H1 (cell line): Measurements from ENCODE around the gene NAA38. TPM values are rescaled to one million over a fixed set of nuclear protein-coding genes. Genes with fewer than 3 reads are reported as not detected.

Source experiments
- CTCF ChIA-PET: fragments of 300-600 bp; sonication (Branson Sonifier 250); formaldehyde crosslinking; loops from one replicate; lab custom pipeline; 2021; ENCODE audit not compliant: partially characterized antibody; lab: Charles Lee
- POLR2A ChIA-PET: fragments of 300-600 bp; sonication (Branson Sonifier 250); formaldehyde crosslinking; loops from one replicate; lab custom pipeline; 2021; ENCODE audit warnings: inconsistent platforms; ENCODE audit not compliant: partially characterized antibody; lab: Charles Lee
- DNase-seq, 2 experiments: peaks; one replicate each; pipeline versions ENCODE4 v3.0.0 to v3.0.0-alpha.2; 2010 to 2022; ENCODE audit warnings: low spot score in 2 of 2, low read depth in 1 of 2, mixed read lengths in 1 of 2
- FAIRE-seq: peaks from 2 replicates; lab custom pipeline; 2011; peaks lifted over from hg19 to GRCh38; lab: Jason Lieb, UNC
- H2AFZ ChIP-seq: 2 replicates; pipeline ENCODE4 v1.8.1; 2012; ENCODE audit warnings: low read length, inconsistent platforms
- H2AK5ac ChIP-seq: 2 replicates; pipeline ENCODE4 v1.6.1; 2013; ENCODE audit warnings: low read depth, low read length
- H2BK120ac ChIP-seq: replicated peaks from 2 replicates; pipeline ENCODE3; 2013; ENCODE audit warnings: low read depth, low read length, inconsistent platforms
- H2BK12ac ChIP-seq: 2 replicates; pipeline ENCODE4 v1.6.1; 2013; ENCODE audit warnings: low read depth, low read length
- H2BK15ac ChIP-seq: 2 replicates; pipeline ENCODE4 v1.6.1; 2013; ENCODE audit warnings: low read length
- H2BK20ac ChIP-seq: 2 replicates; pipeline ENCODE4 v1.6.1; 2013; ENCODE audit warnings: low read length
- H2BK5ac ChIP-seq: 2 replicates; pipeline ENCODE4 v1.6.1; 2013; ENCODE audit warnings: low read depth, low read length
- H3K14ac ChIP-seq: 2 replicates; pipeline ENCODE4 v1.6.1; 2013; ENCODE audit warnings: inconsistent platforms; ENCODE audit not compliant: insufficient read length
- H3K18ac ChIP-seq: 2 replicates; pipeline ENCODE4 v1.6.1; 2013; ENCODE audit warnings: low read length; ENCODE audit errors: extremely low read depth
- H3K23ac ChIP-seq: 2 replicates; pipeline ENCODE4 v1.6.1; 2013; ENCODE audit warnings: inconsistent platforms; ENCODE audit not compliant: insufficient read length
- H3K23me2 ChIP-seq: 2 replicates; pipeline ENCODE4 v1.6.1; 2013; ENCODE audit warnings: low read depth, low read length
- H3K27ac ChIP-seq: 2 replicates; pipeline ENCODE4 v1.6.1; 2011; ENCODE audit warnings: low read depth, low read length, inconsistent platforms
- H3K27me3 ChIP-seq, 4 experiments: replicated peaks in 1 of 4; 1 replicate in 1 of 4; 2 replicates in 3 of 4; pipeline versions ENCODE4 v1.6.1 to v1.8.1; 2011 to 2013; ENCODE audit warnings: low read length in 3 of 4, mild to moderate bottlenecking in 3 of 4, inconsistent platforms in 2 of 4, mixed read lengths in 2 of 4, moderate library complexity in 1 of 4; ENCODE audit not compliant: control insufficient read depth in 3 of 4, insufficient read depth in 3 of 4; ENCODE audit errors: extremely low read depth in 1 of 4
- H3K36me3 ChIP-seq, 4 experiments: 2 replicates each; pipeline versions ENCODE4 v1.6.1 to v1.8.1; 2011 to 2013; ENCODE audit warnings: mild to moderate bottlenecking in 4 of 4, low read length in 3 of 4, moderate library complexity in 2 of 4, control low read depth in 1 of 4, inconsistent platforms in 1 of 4; ENCODE audit not compliant: insufficient read depth in 4 of 4, control insufficient read depth in 2 of 4
- H3K4ac ChIP-seq: replicated peaks from 2 replicates; pipeline ENCODE3; 2013; ENCODE audit warnings: low read length, low read depth, mixed read lengths, inconsistent platforms; ENCODE audit not compliant: insufficient read length
- H3K4me1 ChIP-seq, 4 experiments: replicated peaks in 1 of 4; 1 replicate in 1 of 4; 2 replicates in 3 of 4; pipeline versions ENCODE4 v1.6.1 to v1.8.1; 2011 to 2013; ENCODE audit warnings: low read length in 3 of 4, inconsistent platforms in 2 of 4, mixed read lengths in 1 of 4; ENCODE audit not compliant: insufficient read depth in 4 of 4, control insufficient read depth in 3 of 4
- H3K4me2 ChIP-seq, 2 experiments: 2 replicates each; pipeline versions ENCODE4 v1.6.1 to v1.8.1; 2011 to 2013; ENCODE audit warnings: low read depth in 2 of 2, low read length in 2 of 2, control low read depth in 1 of 2, inconsistent platforms in 1 of 2, mild to moderate bottlenecking in 1 of 2; ENCODE audit not compliant: insufficient read depth in 1 of 2
- H3K4me3 ChIP-seq, 4 experiments: fragments of 200-600, 300-600 bp in 1 of 4; sonication (generic), shearing (Covaris generic), sonication (Bioruptor Twin) in 1 of 4; 2 replicates each; pipeline versions ENCODE4 v1.5.1 to v1.8.1; 2011 to 2016; ENCODE audit warnings: low read length in 4 of 4, low read depth in 3 of 4, control low read depth in 2 of 4, inconsistent platforms in 2 of 4, mild to moderate bottlenecking in 2 of 4, mixed read lengths in 1 of 4, moderate library complexity in 1 of 4; ENCODE audit not compliant: insufficient read depth in 2 of 4; ENCODE audit errors: extremely low read depth in 1 of 4
- H3K56ac ChIP-seq: replicated peaks from 2 replicates; pipeline ENCODE3; 2013; ENCODE audit warnings: low read depth, mild to moderate bottlenecking, mixed read lengths, low read length, inconsistent platforms; ENCODE audit not compliant: insufficient read length
- H3K79me1 ChIP-seq: 2 replicates; pipeline ENCODE4 v1.6.1; 2013; ENCODE audit warnings: low read depth, low read length, control low read depth
- H3K79me2 ChIP-seq, 2 experiments: 2 replicates each; pipeline versions ENCODE4 v1.6.1 to v1.8.1; 2012 to 2013; ENCODE audit warnings: low read length in 2 of 2, mild to moderate bottlenecking in 2 of 2, inconsistent platforms in 1 of 2; ENCODE audit not compliant: insufficient read depth in 2 of 2, control insufficient read depth in 1 of 2
- H3K9ac ChIP-seq, 4 experiments: replicated peaks in 1 of 4; 1 replicate in 1 of 4; 2 replicates in 3 of 4; pipeline versions ENCODE4 v1.6.1 to v1.8.1; 2011 to 2013; ENCODE audit warnings: low read depth in 3 of 4, low read length in 3 of 4, control low read depth in 2 of 4, mild to moderate bottlenecking in 2 of 4, moderate library complexity in 2 of 4, inconsistent platforms in 1 of 4; ENCODE audit errors: extremely low read depth in 1 of 4
- H3K9me3 ChIP-seq, 2 experiments: 2 replicates each; pipeline versions ENCODE4 v1.6.1 to v1.8.1; 2012 to 2013; ENCODE audit warnings: mild to moderate bottlenecking in 2 of 2, moderate library complexity in 2 of 2, control low read depth in 1 of 2, inconsistent platforms in 1 of 2, low read depth in 1 of 2, low read length in 1 of 2, mixed read lengths in 1 of 2; ENCODE audit not compliant: insufficient read depth in 2 of 2
- H4K20me1 ChIP-seq, 2 experiments: replicated peaks in 1 of 2; 2 replicates each; pipeline versions ENCODE3 to v1.8.1; 2011 to 2013; ENCODE audit warnings: inconsistent platforms in 2 of 2, low read length in 2 of 2, mild to moderate bottlenecking in 1 of 2; ENCODE audit not compliant: insufficient read depth in 2 of 2, control insufficient read depth in 1 of 2
- H4K5ac ChIP-seq: 2 replicates; pipeline ENCODE4 v1.6.1; 2013; ENCODE audit warnings: low read length, low read depth, mixed read lengths, inconsistent platforms; ENCODE audit not compliant: insufficient read length
- H4K8ac ChIP-seq: 2 replicates; pipeline ENCODE4 v1.8.0; 2013; ENCODE audit warnings: mild to moderate bottlenecking, moderate library complexity, low read length, inconsistent platforms; ENCODE audit not compliant: insufficient read depth; ENCODE audit errors: extremely low read depth
- H4K91ac ChIP-seq: replicated peaks from 2 replicates; pipeline ENCODE3; 2013; ENCODE audit warnings: low read length, mixed read lengths, inconsistent platforms; ENCODE audit not compliant: insufficient read length
- NRF1 ChIP-seq: IDR thresholded peaks from 2 replicates; pipeline ENCODE4 v1.6.1; 2011; ENCODE audit warnings: mild to moderate bottlenecking, low read depth, low read length, improper control_type of control experiment
- RAD21 ChIP-seq, 2 experiments: IDR thresholded peaks in 1 of 2; conservative IDR thresholded peaks in 1 of 2; 2 replicates each; pipeline ENCODE4 v1.6.1; 2011; ENCODE audit warnings: low read depth in 2 of 2, low read length in 2 of 2, improper control_type of control experiment in 1 of 2, inconsistent platforms in 1 of 2, mild to moderate bottlenecking in 1 of 2, moderate library complexity in 1 of 2
- RBBP5 ChIP-seq: IDR thresholded peaks from 2 replicates; pipeline ENCODE4 v1.7.1; 2012; ENCODE audit warnings: low read depth, mild to moderate bottlenecking, inconsistent platforms, low read length, moderate library complexity, borderline replicate concordance
- SP4 ChIP-seq: IDR thresholded peaks from 2 replicates; pipeline ENCODE4 v1.6.1; 2012; ENCODE audit warnings: low read length, inconsistent platforms
- WGBS, 2 experiments: shearing (Covaris generic) in 1 of 2; methylation state at CpG; one replicate each; pipeline versions ENCODE4 v1.1.6 to v1.1.7; 2013 to 2015; ENCODE audit warnings: low lambda C conversion rate in 2 of 2, mixed read lengths in 2 of 2, inconsistent platforms in 1 of 2, low coverage in 1 of 2, missing lambda C conversion rate in 1 of 2; ENCODE audit not compliant: insufficient replicate concordance in 2 of 2, insufficient coverage in 1 of 2, insufficient read length in 1 of 2; ENCODE audit errors: extremely low coverage in 1 of 2, missing lambda C conversion rate in 1 of 2; 5-methylcytosine and 5-hydroxymethylcytosine counted together
- polyA plus RNA-seq, 7 experiments: library from polyadenylated mRNA; depleted of rRNA in 3 of 7; stranded (reverse) in 5 of 7; unstranded in 2 of 7; fragments of >200 nt in 5 of 7; fragments of 200-250 nt in 2 of 7; gene quantifications; 1 replicate in 5 of 7; 2 replicates in 1 of 7; 4 replicates in 1 of 7; pipeline versions ENCODE4 v1.2.1 to v1.2.3, GENCODE V29; 2011 to 2013; ENCODE audit warnings: missing spikeins in 2 of 7, mixed read lengths in 2 of 7
- total RNA-seq: library from RNA; stranded (reverse); fragmentation: NEBNext Ultra II Directional; extraction: Animal tissue kit (Norgen Biotek cat#: 25700); gene quantifications from 2 replicates; pipeline ENCODE4 v1.2.1, GENCODE V29; 2021
- TF ChIP-seq, protein P1 (sequence below), 3 experiments: IDR thresholded peaks; 1 replicate in 2 of 3; 2 replicates in 1 of 3; pipeline versions ENCODE4 v1.5.1 to v1.6.1; 2011; ENCODE audit warnings: low read length in 3 of 3, mild to moderate bottlenecking in 3 of 3, inconsistent platforms in 2 of 3, low read depth in 1 of 3, moderate library complexity in 1 of 3; ENCODE audit not compliant: insufficient read depth in 1 of 3; ENCODE audit errors: control extremely low read depth in 1 of 3

The NAA38 gene
- total and polyA plus RNA-seq, 2 of the 8 experiments (the other 6 are each of a cell fraction or from before 2014, with no cell fraction given), result 30.2 to 109 TPM

DNA sequence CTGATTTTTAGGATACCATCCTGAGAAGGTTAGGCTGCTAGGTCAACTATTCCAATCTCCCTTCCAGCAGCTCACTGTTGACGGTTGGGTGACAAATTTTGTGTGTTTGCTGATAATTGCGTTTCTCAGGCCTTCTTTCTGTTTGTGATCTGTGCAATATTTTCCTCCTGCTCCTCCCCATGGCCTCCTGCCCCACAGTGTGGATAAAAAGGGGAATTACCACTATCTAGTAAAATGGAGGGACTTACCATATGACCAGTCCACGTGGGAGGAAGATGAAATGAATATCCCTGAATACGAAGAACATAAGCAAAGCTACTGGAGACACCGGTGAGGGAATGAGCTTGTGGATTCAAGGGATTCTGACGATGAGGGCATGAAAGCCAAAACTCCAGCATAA lies 40.4 kb upstream of the NAA38 start:
- Histone ChIP-seq H3K4me3 (no peak overlapping the region), H4K20me1 (no peaks in the 10 kb centered on the region), H2BK5ac (no peak overlapping the region), H2AFZ (no peak overlapping the region), H2AK5ac (no peak overlapping the region), H3K56ac (no peak overlapping the region), H3K4me2 (no peak overlapping the region), H3K27ac (no peak overlapping the region), H3K23ac (no peak overlapping the region), H3K23me2 (no peaks in the 10 kb centered on the region), H3K79me1 (no peaks in the 10 kb centered on the region), H2BK120ac (no peak overlapping the region), H3K79me2 (no peaks in the 10 kb centered on the region), H4K5ac (no peak overlapping the region), H3K4me1 (no peaks in the 10 kb centered on the region; a peak in 1 of 7 replicates), H3K9ac (no peak overlapping the region; a peak in 2 of 7 replicates), H2BK15ac (no peak overlapping the region), H4K91ac (no peak overlapping the region), H3K36me3 (peaks cover 0 to 5% (median 2%) of the 10 kb centered on the region in 4 experiments; a peak in 3 of 8 replicates), H3K9me3 (no peaks in the 10 kb centered on the region; a peak in 1 of 4 replicates), H2BK20ac (no peak overlapping the region), H3K14ac (no peak overlapping the region), H3K4ac (no peak overlapping the region), H3K27me3 (no peaks in the 10 kb centered on the region), H4K8ac (no peak overlapping the region), H3K18ac (no peak overlapping the region), H2BK12ac (no peak overlapping the region)
- POLR2A ChIA-PET, result no interaction called here
- DNase-seq (no peak), FAIRE-seq (no peak)
- TF ChIP-seq NRF1 (no peak), RBBP5 (no peak), RAD21 (IDR thresholded peaks at IDR 0.05 in 1 of 2, conservative IDR thresholded peaks at IDR 0.05 in 1 of 2; ENCODE audit: low read depth in 2 of 2, low read length in 2 of 2) (peak; percentile 37 to 53), SP4 (no peak)
- TF ChIP-seq, protein P1, sequence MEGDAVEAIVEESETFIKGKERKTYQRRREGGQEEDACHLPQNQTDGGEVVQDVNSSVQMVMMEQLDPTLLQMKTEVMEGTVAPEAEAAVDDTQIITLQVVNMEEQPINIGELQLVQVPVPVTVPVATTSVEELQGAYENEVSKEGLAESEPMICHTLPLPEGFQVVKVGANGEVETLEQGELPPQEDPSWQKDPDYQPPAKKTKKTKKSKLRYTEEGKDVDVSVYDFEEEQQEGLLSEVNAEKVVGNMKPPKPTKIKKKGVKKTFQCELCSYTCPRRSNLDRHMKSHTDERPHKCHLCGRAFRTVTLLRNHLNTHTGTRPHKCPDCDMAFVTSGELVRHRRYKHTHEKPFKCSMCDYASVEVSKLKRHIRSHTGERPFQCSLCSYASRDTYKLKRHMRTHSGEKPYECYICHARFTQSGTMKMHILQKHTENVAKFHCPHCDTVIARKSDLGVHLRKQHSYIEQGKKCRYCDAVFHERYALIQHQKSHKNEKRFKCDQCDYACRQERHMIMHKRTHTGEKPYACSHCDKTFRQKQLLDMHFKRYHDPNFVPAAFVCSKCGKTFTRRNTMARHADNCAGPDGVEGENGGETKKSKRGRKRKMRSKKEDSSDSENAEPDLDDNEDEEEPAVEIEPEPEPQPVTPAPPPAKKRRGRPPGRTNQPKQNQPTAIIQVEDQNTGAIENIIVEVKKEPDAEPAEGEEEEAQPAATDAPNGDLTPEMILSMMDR (IDR thresholded peaks at IDR 0.05; ENCODE audit: control extremely low read depth in 1 of 3, insufficient read depth in 1 of 3, low read depth in 1 of 3, low read length in 3 of 3), result peak in 1 of 3 experiments; percentile 11; a peak in 2 of 4 replicates
- CTCF ChIA-PET, result interaction anchor here (0.6 to 2.9 kb wide), 19 partner anchors 10 to 159 kb away, joined by 3 to 11 read pairs (median 4); no protein-coding TSS in a partner anchor
- 84% methylated on average over 6 of the region's 6 CpGs; no CpG with 5 or more reads in 1 of the 2 experiments for WGBS, 2 experiments
